ENCODE measurements around the gene SARS2. TPM values are rescaled to one million over a fixed set of nuclear protein-coding genes. Genes with fewer than 3 reads are reported as not detected.

The SARS2 gene
- total and polyA plus RNA-seq, 2 donors (not counting 1 experiment from before 2014, with no cell fraction given): 7.2 to 10.4 TPM

DNA sequence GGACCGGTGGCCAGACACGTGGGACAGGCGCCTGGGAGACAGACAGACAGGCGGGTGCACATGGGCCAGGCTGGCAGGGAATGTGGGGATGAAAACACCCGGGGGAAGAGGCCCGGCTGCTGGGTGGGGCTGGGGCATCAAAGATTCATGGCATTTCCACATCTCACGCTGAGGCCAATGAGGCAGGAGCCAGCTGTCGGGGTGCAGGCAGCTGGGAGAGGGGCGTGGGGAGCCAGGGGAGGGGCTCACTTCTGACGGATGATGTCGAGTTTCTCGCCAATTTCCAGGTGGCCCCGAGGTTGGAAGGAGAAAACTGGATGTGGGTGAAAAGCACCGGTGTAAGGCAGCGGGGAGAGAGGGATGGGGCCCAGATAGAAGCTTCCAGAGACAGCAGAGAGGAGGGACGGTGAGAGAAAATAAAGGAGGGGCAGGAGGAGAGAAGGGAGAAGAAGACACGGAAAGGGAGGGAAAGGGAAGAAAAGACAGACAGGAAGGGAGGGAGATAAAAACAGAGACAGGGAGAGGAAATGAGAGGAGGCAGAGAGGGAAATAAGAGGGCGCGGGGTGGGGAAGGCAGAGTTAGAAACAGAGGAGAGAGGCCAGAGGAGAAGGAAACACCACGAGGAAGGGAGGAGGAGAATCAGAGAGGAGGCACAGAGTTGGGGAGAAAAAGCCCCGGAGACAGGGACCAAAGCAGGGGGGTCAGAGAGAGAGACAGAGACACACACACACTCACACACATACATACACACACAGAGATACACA is 10.5 kb downstream of the SARS2 start:
- no peak overlapping the region for H3K27ac ChIP-seq (ENCODE audit: insufficient read depth, low read length)

DNA sequence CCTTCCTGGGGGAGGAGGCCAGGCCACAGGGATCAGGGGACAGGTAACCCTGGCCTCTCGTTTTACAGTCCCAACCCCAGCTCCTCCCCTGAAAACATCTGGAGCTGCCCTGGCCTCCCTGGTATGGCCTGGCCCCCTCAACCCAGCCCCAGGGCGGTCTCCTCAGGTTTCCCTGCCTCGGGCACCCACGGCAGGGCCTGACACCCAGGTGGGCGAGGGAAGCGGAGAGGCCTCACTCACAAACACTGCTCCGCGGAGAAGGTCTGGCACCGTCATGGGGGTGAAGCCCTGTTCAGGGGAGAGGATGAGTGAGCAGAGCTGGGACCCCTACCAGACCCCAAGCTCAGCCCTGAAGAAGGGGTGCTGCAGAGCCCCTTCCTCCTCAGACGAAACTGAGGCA is 12.0 kb downstream of the SARS2 start:
- peaks cover 2% of the 10 kb centered on the region for H3K36me3 ChIP-seq (ENCODE audit: control insufficient read depth, insufficient read depth, low read length)
- H2AFZ ChIP-seq (ENCODE audit: low read length): no peak overlapping the region
- H3K79me2 ChIP-seq (ENCODE audit: control insufficient read depth, insufficient read depth, low read length): no peaks in the 10 kb centered on the region
- no peak overlapping the region for H3K9ac ChIP-seq (ENCODE audit: insufficient read depth, low read length)
- H3K9me3 ChIP-seq (ENCODE audit: control insufficient read depth, insufficient read depth, low read depth, low read length): no peaks in the 10 kb centered on the region
- H3K4me2 ChIP-seq (ENCODE audit: extremely low read depth, insufficient read depth, low read length): no peak overlapping the region
- H3K4me1 ChIP-seq (ENCODE audit: control insufficient read depth, extremely low read depth, insufficient read depth, low read length): no peaks in the 10 kb centered on the region
- no peaks in the 10 kb centered on the region for H4K20me1 ChIP-seq (ENCODE audit: control insufficient read depth, extremely low read depth, insufficient read depth, low read length)
- TF ChIP-seq, protein P1, sequence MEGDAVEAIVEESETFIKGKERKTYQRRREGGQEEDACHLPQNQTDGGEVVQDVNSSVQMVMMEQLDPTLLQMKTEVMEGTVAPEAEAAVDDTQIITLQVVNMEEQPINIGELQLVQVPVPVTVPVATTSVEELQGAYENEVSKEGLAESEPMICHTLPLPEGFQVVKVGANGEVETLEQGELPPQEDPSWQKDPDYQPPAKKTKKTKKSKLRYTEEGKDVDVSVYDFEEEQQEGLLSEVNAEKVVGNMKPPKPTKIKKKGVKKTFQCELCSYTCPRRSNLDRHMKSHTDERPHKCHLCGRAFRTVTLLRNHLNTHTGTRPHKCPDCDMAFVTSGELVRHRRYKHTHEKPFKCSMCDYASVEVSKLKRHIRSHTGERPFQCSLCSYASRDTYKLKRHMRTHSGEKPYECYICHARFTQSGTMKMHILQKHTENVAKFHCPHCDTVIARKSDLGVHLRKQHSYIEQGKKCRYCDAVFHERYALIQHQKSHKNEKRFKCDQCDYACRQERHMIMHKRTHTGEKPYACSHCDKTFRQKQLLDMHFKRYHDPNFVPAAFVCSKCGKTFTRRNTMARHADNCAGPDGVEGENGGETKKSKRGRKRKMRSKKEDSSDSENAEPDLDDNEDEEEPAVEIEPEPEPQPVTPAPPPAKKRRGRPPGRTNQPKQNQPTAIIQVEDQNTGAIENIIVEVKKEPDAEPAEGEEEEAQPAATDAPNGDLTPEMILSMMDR (conservative IDR thresholded peaks at IDR 0.05 in 1 of 2, IDR thresholded peaks at IDR 0.05 in 1 of 2; ENCODE audit: low read depth in 1 of 2, low read length in 2 of 2): no peak
- no peak for TF ChIP-seq EZH2 (IDR thresholded peaks at IDR 0.05; ENCODE audit: low read length, missing control alignments)
- no peak overlapping the region for H3K4me3 ChIP-seq (replicated peaks in 1 of 4; ENCODE audit: control extremely low read depth in 1 of 4, insufficient read depth in 1 of 4, low read depth in 3 of 4, low read length in 4 of 4)
- no peak for DNase-seq (ENCODE audit: low read depth in 2 of 2)
- no peaks in the 10 kb centered on the region for H3K27me3 ChIP-seq (ENCODE audit: control insufficient read depth, insufficient read depth, low read length)
- no peak overlapping the region for H3K27ac ChIP-seq (ENCODE audit: insufficient read depth, low read length)

More for the DNA sequence above, 10.5 kb downstream of the SARS2 start:
- DNase-seq (ENCODE audit: low read depth in 2 of 2): no peak
- Histone ChIP-seq H4K20me1 (ENCODE audit: control insufficient read depth, extremely low read depth, insufficient read depth, low read length) (no peaks in the 10 kb centered on the region), H3K4me3 (replicated peaks in 1 of 4; ENCODE audit: control extremely low read depth in 1 of 4, insufficient read depth in 1 of 4, low read depth in 3 of 4, low read length in 4 of 4) (no peak overlapping the region), H2AFZ (ENCODE audit: low read length) (no peak overlapping the region), H3K36me3 (ENCODE audit: control insufficient read depth, insufficient read depth, low read length) (peaks cover 2% of the 10 kb centered on the region), H3K4me2 (ENCODE audit: extremely low read depth, insufficient read depth, low read length) (no peak overlapping the region), H3K79me2 (ENCODE audit: control insufficient read depth, insufficient read depth, low read length) (no peaks in the 10 kb centered on the region), H3K27me3 (ENCODE audit: control insufficient read depth, insufficient read depth, low read length) (no peaks in the 10 kb centered on the region), H3K4me1 (ENCODE audit: control insufficient read depth, extremely low read depth, insufficient read depth, low read length) (no peaks in the 10 kb centered on the region), H3K9me3 (ENCODE audit: control insufficient read depth, insufficient read depth, low read depth, low read length) (no peaks in the 10 kb centered on the region), H3K9ac (ENCODE audit: insufficient read depth, low read length) (no peak overlapping the region)
- TF ChIP-seq EZH2 (IDR thresholded peaks at IDR 0.05; ENCODE audit: low read length, missing control alignments): no peak
- TF ChIP-seq, protein P1 (conservative IDR thresholded peaks at IDR 0.05 in 1 of 2, IDR thresholded peaks at IDR 0.05 in 1 of 2; ENCODE audit: low read depth in 1 of 2, low read length in 2 of 2): no peak

DNA sequence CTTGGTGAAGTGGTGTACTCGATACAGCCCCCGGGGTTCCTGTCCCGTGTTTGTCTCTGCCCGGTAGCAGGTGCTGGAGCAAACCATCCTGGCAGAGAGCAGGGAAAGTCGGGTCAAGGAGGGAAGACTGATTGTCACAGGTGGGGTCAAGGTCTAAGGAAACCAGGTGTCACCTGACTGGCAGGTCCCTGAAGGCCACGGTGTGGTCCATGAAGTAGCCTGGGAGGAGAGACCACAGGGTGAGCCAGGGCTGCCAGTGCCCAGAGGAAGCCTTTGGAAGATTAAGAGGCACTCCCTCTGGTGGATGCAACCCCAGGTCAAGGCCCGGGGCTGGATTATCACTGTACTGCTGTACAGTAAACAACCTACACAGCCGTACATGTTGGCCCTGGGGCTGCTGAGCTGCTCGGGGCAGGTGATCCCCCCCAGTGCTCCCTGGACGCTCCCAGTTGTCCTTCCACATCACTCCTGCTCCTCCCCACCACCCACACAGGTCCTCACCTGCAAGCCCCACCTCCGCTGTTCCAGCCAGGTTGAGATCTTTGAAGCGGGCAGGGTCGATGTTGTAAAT is 12.6 kb downstream of the SARS2 start:
- no peaks in the 10 kb centered on the region for H3K79me2 ChIP-seq (ENCODE audit: control insufficient read depth, insufficient read depth, low read length)
- no peak overlapping the region for H3K9ac ChIP-seq (ENCODE audit: insufficient read depth, low read length)
- H2AFZ ChIP-seq (ENCODE audit: low read length): no peak overlapping the region
- DNase-seq (ENCODE audit: low read depth in 2 of 2): no peak
- no peaks in the 10 kb centered on the region for H3K9me3 ChIP-seq (ENCODE audit: control insufficient read depth, insufficient read depth, low read depth, low read length)
- H3K4me2 ChIP-seq (ENCODE audit: extremely low read depth, insufficient read depth, low read length): no peak overlapping the region
- no peak overlapping the region for H3K27ac ChIP-seq (ENCODE audit: insufficient read depth, low read length)
- no peaks in the 10 kb centered on the region for H3K4me1 ChIP-seq (ENCODE audit: control insufficient read depth, extremely low read depth, insufficient read depth, low read length)
- H3K36me3 ChIP-seq (ENCODE audit: control insufficient read depth, insufficient read depth, low read length): peaks cover 2% of the 10 kb centered on the region
- H4K20me1 ChIP-seq (ENCODE audit: control insufficient read depth, extremely low read depth, insufficient read depth, low read length): no peaks in the 10 kb centered on the region
- no peak for TF ChIP-seq EZH2 (IDR thresholded peaks at IDR 0.05; ENCODE audit: low read length, missing control alignments)
- TF ChIP-seq, protein P1 (conservative IDR thresholded peaks at IDR 0.05 in 1 of 2, IDR thresholded peaks at IDR 0.05 in 1 of 2; ENCODE audit: low read depth in 1 of 2, low read length in 2 of 2): no peak
- no peak overlapping the region for H3K4me3 ChIP-seq (replicated peaks in 1 of 4; ENCODE audit: control extremely low read depth in 1 of 4, insufficient read depth in 1 of 4, low read depth in 3 of 4, low read length in 4 of 4)
- H3K27me3 ChIP-seq (ENCODE audit: control insufficient read depth, insufficient read depth, low read length): no peaks in the 10 kb centered on the region
